DMS153 treated with DMSO at 0.1 percent for 48 hours (cell line): ENCODE measurements around the gene NDUFAF4.
A peak's percentile ranks its signal among the peaks of the same experiment; 100 is the strongest.

Experiments used
- DNase-seq: peaks from one replicate; lab custom pipeline; 2025; ENCODE audit not compliant: unreplicated experiment; lab: John Stamatoyannopoulos, UW

NDUFAF4 gene

DNA sequence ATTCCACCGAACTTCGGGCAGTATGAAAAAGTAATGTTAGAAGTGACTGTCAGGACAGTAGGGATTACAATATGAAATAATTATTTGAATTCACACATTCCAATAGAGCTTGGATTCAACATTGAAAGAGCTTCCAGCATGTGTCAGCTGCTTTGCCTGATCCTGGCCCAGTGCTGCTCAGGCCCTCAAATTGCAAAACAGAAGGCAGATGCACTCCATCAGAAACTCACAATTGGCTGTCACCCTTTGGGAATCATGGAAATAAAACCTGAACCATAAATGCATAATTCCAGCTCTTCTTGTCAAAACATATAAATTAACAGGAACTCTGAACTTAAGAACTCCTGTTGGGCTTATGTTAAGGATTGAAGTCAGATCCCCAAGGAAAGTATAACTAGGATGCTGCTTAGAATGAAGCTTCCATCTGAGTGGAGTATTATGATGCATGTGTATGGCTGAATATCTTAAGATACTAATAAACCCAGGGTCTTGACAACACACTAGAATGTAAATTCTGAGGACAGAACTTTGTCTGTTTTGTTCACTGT lies 1.8 kb upstream of the NDUFAF4 start:
- no peak for DNase-seq

DNA sequence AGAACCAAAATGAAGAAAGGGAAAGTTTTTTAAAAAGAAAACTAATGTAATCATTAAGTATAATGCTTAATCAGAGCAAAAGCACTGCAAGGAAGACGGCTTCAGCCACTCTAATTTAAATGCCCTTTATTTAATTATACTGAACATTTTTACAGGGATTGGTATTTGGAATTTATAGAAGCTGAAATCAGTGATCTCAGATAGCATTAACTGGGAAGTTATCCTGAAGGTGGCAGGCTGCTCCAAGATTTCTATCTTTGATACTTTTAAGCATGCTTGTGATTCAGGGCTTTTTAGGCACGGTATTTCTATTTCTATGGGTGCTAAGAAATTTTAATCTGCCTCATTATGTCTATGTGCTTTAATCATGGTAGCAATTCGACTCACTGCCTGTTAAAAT lies 1.3 kb upstream of the NDUFAF4 start:
- DNase-seq, result peak; percentile 20

DNA sequence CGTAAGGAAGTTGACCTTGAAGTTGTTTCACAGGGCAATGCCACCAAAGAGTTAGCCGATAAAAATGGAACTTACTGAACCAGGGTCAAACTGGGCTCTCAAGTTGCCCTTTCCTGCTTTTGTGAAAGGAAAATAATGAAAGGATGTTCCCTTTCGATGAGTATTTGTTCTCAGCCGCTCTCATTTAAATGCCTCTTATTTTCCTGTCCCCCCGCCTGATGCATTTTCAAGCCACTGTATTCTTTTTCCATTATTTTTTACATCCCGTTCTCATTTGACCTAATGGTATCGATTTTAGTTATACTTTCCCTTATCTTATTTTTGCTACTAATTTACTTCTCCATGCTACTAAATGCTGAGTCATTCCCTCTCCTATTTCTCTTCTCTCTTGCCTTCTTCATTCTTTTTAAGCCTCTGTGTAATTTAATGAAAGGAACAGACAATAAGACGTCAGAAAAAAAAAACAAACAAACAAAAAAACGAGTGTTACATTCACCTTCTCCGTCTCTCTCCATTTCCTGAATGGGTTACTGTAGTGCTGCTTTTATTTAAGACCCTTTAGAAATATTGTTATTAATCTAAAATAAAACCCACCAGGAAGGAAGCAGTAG lies 655 bp upstream of the NDUFAF4 start:
- DNase-seq, result peak; percentile 61

DNA sequence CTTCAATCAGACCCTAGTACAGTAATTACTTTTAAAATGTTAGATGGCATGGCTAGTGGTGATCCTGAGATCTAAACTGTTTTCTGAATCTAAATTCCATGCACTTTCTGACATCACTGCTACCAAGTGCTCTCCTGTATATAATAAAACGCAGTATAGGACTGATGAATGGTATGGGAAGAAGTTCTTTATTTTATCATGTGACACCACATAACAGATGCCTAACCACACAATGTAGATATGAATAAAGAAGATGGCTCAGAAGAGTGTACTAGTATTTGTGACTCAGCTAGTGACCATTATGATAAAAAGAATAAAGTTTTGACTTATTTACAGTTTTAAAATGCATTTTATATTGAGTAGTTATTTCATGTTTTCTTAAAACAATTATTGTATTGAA lies 8.5 kb downstream of the NDUFAF4 start:
- no peak for DNase-seq

DNA sequence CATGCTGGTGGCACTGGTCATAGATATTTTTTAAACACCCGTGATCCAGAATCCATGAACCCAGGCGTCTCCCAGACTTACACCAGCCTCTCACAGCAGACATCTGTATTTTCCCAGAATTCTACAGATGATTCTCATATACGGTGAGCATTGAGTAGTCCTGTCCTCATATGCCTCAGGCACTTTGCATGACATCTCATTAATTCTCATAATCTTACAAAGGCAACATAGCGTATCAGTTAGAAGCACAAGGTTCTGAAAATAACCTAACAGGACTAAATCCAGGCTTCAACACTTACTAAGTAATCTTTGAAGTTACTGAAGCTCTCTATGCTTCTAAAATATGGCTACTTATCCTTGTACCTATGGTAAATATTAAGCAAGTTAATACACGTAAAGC lies 8.9 kb downstream of the NDUFAF4 start:
- DNase-seq, result no peak

DNA sequence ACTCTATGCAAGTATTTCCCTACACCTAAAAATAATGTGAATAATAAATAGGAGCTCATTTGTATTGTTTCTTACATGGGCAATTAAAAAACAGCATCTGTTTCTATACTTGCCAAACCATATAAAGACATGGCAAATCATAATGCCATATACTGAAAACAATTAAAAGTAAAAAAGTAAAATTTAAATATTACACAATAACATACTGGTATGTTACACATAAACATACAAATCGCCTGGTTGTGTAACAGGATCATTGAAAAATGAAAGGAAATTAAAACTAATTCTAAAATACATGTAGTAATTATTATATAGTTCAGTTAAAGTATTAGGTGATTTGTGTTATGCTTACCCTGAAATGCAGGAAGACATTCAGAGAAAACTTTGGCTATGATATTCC lies 11.2 kb downstream of the NDUFAF4 start:
- no peak for DNase-seq

DNA sequence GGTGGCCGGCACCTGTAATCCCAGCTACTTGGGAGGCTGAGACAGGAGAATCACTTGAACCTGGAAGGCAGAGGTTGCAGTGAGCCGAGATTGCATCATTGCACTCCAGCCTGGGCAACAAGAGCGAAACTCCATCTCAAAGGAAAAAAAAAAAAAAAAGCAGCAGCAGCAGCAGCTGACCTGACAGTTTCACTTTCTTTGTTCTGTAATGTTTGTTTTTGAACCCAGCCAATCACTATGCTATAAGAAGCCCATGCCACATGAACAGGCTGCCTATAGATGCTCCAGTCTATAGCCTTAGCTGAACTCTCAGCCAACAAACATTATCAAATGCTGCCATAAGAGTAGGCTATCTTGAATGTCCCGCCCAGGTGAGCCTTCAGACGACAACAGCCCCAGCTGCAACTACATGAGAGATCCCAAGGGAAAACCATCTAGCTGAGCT lies 12.5 kb downstream of the NDUFAF4 start:
- peak; percentile 84 for DNase-seq

DNA sequence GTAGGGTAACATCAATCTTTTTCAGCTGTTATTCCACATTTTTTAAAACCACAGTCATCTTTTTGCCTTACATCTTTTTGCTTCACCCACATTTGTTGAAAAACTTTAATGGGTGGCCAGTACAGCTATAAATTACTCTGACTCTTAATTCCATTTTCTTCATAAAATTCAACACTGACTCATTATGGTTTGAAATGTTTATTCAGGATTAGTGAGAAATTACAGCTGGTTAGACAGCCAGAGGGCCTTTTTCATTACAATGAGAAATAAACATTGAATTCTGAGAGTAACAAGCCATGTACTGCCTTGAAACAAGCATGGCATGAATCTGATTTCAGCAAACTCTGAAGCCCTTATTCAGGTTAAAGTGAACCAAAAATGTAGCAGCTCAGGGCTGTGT lies 19.5 kb downstream of the NDUFAF4 start:
- DNase-seq, result no peak

DNA sequence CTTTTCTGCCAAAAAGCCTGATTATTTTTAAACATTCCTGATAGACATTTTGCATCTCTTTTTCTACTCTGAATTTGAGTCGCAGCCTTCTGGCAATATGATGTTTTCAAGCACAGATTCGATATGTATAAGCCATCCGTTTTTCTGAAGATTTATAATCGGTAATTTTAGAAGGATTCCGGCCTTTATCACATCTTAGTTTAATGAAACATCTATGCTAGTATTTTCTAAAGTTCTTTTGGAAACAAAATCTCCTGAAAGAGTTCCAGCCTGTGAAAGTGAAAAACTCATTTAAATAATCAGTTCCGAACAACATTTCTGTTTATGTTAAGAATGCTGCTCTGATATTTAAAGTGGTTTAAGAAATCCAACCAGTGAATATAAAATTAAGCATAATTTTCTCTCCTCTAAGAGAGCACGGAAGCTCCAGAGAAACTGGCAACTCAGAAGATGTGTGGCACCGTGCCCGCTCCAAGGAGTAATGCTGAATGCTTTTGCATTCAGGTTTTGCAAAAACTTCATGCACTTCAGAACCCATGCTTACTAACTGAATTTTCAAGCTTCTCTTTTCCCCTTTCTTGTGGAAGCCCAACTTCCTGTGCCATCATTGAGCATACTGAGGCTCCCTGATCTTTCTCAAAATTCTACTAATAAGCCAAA lies 20.7 kb downstream of the NDUFAF4 start:
- DNase-seq, result no peak

DNA sequence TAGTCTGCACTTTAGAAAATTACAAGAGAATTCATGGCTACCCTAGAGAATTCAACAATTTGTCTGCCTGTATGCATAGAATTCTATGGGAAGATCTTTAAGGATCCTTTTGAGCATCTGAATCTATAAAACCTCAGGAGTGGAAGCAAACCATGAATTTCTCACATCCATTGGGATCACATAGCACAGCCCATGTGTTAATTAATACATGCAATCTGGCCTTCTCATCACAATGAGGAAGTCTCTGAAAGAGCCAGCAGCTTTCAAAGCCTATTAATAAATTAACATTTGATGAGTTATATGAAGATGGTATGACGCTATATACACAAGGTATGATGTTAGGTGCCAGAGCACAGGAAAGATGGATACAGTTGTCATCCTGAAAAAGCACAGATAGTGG lies 24.7 kb downstream of the NDUFAF4 start:
- no peak for DNase-seq

DNA sequence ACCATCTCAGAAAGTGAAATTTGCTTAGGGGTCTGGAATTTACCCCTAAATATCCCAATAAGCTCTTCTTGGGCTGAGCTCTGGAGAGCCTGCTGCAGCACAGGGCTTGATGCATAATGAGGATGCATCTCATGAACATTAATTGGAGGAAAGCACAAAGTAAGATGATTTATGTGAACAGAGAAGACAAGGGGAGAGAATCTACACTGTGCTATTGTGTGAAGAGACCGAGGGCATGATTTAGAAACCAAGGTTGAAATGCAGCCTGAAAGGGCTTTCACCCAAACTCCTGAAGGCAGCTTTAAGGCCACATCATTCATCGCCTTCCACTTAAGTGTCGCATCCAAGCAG lies 32.7 kb downstream of the NDUFAF4 start:
- no peak for DNase-seq

DNA sequence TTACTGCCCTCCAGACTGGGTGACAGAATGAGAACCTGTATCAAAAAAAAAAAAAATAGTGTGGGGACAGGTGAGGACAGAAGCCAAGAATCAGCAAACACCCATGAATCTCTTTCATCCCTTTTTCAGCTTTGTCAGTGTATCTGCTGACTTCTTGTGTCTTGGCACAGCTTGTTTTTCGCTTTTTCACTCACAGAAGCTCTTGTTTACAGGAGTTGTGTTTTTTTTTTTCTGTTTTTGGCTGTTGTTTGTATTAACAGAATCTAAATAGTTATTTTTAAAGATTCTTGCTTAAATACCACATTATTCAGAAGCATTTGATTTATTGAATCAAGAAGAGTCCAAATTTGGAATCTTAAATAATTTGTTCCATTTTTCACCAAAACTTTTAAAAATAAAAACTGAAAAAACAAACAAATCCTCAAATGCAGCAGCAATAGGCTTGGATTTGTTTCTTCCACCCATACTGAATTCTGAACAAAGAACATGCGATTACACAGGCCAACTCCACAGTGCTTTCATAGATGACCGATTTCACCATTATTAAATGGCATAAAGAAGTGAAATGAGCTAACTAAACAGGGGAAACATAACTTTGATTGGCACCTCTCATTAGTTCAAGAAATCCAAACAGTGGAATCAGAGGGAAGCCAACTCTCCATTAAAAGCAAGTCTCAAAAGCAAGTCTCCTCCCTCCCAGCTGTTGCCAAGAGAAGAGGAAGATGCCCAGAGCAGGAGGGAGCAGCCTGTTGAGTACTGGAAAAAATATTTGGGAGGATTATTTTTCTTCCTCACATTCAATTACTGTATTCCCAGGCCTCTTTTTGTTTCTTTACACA lies 33.3 kb downstream of the NDUFAF4 start:
- no peak for DNase-seq

DNA sequence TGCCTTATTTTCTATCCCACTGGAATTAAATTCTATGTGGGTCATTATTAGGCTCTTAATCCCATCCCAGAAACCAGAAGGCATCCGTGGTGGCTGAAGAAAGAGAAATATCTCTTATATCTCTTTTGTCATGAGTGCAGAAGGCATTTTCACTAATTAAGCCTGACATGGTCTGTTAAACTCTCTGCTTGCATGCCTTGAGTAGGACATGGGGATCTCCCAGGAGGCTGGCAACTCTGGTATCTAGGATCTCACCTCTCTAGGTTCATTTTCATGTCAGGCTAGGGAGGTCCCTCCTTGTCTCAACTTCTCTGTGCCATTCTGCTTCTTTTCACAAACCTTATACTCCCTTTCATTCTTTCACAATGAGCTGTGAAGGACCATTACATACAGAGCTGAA lies 35.1 kb downstream of the NDUFAF4 start:
- DNase-seq, result no peak

DNA sequence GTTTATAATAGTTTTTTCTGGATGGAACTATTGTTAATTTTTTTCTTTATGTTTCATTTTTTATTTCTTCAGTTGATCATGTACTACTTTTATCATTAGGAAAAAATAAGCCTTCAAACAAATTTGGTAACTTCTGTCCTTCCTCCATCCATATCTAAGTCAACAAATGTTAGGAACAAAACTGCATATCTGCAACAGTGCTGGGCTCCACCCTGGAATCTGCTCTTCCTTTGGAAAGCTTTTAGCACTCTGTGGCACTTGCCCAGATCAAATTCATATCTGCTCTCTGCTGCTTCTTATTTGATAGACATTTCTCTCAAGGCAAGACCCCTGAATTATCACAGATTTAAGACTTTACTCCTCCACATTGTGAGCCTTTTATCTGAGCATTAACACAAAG lies 36.1 kb downstream of the NDUFAF4 start:
- no peak for DNase-seq

DNA sequence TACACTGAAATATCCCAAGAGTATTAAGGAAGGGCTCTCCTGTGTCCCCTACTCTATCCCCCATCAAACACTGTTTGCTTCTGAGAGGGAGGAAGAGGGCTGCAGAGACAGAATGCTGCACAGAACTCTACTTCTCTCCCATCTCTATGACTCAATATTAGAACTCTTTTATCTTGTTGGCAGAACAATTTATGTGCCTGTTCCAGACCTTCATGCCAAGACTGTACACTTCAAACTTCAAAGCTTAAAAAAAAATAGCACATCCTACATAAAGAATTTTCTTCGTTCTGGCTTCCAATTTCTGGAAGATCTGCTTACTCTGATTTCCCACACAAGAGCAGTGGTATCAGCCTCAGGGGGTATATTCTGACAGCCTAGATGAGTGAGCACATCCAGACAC lies 40.8 kb downstream of the NDUFAF4 start:
- DNase-seq, result no peak

DNA sequence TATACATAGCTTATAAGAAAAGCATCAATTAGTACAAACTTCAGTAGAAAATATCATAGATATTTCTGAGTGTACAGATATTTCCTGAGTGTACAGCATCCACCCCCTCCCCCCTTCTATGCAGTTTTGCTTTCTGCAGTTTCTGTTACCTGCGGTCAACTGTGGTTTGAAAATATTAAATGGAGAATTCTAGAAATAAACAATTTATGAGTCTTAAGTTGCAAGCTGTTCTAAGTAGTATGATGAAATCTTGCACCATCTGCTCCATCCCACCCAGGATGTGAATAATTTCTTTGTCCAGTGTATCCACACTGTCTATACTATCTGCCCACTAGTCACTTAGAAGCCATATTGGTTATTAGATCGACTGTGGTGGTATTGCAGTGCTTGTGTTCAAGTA lies 44.6 kb downstream of the NDUFAF4 start:
- DNase-seq, result no peak

DNA sequence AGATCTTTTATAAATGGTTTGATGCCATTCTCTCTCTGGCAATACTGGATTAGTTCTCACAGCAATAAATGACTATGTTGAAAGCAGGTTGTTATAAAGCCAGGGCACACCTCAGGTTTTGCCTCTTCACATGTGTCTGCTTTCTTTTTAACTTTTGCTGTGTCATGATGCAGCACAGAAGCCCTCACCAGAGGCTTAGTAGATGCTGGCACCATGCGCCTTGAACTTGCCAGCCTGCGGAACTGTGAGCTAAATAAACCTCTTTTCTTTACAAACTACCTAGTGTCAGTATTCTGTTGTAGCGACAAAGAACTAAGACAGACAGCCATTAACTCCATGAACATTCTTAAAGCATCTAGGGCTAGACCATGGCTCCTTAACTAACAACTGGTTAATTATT lies 45.1 kb downstream of the NDUFAF4 start:
- DNase-seq, result no peak

DNA sequence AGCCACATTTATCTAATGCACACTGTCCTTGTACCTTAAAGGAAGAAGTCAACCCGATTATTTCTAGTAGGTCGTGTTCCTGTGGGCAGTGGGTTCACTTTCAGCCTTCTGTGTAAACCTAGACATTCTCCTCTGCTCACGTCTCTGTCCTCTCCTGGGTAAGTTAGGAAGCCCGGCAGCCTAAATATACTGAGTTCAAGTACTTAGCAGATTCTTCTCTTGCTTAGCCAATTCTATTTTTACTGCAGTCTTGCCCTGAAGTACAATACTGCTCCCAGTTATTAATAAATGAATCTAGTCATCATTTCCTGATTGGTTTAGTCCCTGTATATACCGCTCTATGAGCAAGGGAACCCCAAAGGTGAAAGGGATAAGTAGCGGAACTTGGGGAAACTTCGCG lies 45.8 kb downstream of the NDUFAF4 start:
- DNase-seq, result no peak

DNA sequence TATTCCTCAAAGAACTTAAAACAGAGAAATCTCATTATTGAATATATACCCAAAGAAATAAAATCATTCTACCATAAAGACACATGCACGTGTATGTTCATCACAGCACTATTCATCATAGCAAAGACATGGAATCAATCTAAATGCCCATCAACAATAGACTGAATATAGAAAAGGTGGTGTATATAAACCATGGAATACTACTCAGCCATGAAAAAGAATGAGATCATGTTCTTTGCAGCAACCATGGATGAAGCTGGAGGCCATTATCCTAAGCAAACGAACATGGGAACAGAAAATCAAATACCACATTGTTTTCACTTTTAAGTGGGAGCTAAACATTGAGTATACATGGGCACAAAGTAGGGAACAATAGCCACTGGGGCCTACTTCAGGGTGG lies 48.1 kb downstream of the NDUFAF4 start:
- no peak for DNase-seq

DNA sequence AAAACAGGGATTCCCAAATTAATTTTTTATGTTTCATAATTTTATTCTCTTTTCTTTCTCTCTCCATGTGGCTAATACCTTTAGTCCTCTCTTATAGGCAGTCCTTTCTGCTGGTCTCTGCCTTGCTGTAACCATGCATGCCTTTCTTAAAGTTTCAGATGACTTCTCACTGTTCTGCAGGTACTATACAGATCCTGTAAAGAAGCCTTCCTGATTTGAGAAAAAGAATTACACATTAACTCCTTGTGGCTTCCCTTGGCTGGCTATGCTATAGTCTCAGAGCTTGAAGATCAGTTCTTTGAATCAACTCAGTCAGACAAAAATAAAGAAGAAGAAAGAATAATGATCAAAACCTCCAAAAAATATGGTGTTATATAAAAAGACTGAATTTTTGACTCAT lies 53.2 kb downstream of the NDUFAF4 start:
- DNase-seq, result no peak

DNA sequence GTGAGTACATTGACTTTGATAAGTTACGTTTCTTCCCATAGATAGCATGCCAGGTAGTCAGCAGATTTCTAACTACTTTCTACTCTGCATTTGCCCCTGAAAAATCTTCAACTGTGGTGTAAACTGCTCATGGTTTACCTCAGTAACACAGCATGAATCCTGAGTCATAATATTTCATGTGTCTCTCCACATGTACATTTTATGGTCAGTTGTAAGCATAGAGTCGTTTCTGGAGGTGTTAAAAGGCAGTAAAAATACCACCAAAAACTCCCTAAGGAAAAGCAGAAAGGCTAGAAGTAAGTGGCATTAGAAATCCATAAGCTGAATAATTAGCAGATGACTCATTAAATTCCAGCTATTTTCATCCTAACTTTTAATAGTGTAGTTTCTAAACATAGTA lies 56.3 kb downstream of the NDUFAF4 start:
- DNase-seq, result no peak
